HG03159 (cell line): ENCODE measurements around the gene ATAD2B.

Source experiments
- ATAC-seq: cut with Tn5 transposase; IDR thresholded peaks from one replicate; pipeline ENCODE4 v1.9.1; 2021; ENCODE audit warnings: mild to moderate bottlenecking, moderate library complexity; ENCODE audit not compliant: unreplicated experiment

Gene ATAD2B

GRCh38 chr2:23838996-23839395 lies 87.9 kb downstream of the ATAD2B start:
- no peak for ATAC-seq

- no peak for ATAC-seq
These were observed 88.3 kb downstream of the ATAD2B start for GRCh38 chr2:23838581-23838980.

DNA sequence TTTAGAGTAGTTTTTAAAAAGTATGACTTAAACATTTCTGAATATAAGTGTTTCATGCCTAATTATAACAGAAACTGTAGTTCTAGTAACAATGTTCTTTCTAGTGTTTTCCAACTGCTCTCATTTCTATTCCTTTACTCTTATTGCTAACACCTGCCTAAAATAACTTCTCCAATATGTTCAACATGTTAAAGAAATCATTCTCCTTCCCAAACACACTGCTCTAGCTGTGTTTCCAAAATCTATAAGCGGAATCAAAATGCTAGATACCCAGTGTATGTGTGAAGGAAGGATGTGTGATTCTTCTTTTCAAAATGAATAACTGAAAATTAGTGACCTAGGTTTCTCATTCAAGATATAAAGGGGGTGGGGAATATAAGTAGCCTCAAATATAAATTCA lies 89.1 kb downstream of the ATAD2B start:
- ATAC-seq: no peak

DNA sequence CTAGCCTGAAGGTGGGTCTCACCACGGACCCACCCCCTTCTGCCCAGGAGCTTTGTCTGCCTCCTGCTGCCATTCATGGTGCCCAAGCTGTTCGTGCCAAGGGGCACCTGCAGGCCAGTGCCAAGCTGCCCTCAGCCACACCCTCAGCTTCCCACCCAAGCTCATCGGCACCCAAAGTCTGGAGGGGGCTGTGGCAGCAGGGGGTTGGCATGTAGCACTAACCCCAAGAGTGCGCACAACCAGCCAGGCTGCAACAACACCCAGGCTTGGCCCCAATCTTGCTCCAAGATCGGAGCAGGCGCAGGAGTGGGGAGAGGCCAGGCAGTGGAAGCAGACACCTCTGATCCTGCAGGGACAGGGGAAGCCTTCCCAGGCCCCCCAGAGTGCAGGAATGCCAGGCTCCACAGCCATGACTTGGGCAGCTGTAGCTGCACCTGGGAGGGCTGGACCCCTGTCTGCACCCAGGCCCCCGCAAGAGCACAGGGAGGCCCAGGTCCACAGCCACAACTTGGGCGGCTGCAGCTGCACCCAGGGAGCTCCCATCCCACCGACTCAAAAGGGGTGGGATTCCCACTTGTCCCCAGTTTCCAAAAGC lies 89.9 kb downstream of the ATAD2B start:
- ATAC-seq: no peak

- ATAC-seq: no peak
These were observed 90.4 kb downstream of the ATAD2B start for GRCh38 chr2:23836505-23836904.

- no peak for ATAC-seq
These were observed 90.9 kb downstream of the ATAD2B start for GRCh38 chr2:23835988-23836387.

- no peak for ATAC-seq
These were observed 91.5 kb downstream of the ATAD2B start for GRCh38 chr2:23835423-23835822.

DNA sequence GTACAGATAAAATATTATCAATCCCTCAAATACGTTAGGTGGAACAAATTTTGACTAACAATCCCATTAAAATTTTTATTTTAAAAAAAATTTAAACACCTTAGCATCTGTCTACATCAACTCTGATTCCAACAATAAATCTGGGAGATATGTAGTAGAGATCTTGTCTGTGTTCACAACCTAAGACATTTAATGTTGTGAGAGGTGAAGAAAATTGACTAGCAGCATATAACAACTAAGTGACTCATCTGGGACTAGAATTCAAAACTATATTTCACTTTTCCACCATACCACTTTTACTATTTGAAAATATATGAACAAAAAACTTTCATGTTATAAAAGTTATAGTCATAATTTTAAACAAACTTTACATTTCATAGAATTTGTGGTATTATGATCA lies 97.9 kb downstream of the ATAD2B start:
- ATAC-seq: no peak

DNA sequence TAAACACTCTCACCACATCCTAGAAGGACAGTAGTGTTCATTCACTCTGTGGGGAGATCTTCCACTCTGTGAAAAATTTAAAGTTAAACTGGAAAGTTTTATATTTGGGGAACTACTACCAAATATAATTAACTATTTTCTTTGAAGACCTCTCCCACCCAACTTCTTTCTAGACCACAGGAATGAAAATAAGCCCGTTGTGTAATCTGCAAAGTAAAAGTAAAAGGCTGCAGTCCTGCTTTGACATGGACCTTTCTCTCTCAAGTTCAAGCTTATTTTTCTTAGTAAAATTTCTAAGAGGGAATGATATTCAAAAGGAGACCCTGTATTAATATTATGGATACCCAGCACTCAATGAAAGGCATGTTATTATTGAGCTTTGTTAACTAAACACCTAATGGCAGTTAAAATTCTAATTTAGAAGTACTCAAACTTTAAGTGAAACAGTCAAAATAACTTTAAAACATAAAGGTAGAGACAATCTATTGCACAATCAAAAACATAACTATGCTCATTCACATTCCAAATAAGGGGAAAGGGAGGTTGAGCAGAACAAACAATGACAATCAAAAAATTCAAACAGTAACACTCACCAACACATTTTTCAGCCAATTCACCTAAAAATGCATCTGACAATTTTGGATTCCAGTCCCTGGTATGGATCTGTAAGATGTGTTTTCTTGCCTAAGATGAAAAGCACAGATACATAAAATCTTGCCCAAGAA lies 98.5 kb downstream of the ATAD2B start:
- no peak for ATAC-seq

GRCh38 chr2:23827287-23827686 lies 99.6 kb downstream of the ATAD2B start:
- ATAC-seq: no peak

GRCh38 chr2:23826771-23827170 lies 100.2 kb downstream of the ATAD2B start:
- ATAC-seq: no peak

DNA sequence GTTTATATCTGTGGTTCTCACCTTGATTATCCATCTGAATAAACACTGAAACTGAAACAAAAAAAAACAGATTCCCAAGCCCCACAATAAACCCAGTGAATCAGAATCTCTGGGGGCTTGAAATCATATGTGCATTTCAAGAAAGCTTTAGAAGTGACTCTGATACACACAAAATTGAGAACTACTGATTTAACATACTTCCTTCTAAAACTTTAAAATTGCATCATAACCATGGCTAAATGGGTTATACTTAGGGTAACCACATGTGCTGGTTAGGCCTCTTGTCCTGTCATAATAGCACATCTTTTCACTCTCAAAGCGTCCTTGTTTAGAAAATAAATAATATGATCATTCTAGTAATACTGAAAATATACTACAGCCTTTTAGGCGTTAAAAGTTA lies 100.9 kb downstream of the ATAD2B start:
- no peak for ATAC-seq

DNA sequence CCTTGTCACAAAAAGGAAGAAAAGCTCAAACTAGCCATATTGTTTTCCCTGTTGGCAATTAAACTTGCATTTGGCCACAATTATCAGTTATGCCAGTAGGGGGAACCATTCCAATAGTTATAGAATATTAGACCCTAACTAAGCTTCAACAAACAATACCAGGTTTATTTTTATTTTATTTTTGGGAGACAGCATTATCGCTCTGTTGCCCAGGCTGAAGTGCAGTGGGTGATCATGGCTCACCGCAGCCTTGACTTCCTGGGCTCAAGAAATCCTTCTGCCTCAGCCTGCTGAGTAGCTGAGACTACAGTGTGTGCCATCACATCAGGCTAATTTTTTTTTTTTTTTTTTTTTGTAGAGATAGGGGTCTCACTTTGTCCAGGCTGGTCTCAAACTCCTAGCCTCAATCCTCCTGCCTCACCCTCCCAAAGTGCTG lies 102.1 kb downstream of the ATAD2B start:
- no peak for ATAC-seq

- ATAC-seq: no peak
These were observed 103.1 kb downstream of the ATAD2B start for GRCh38 chr2:23823863-23824262.

- no peak for ATAC-seq
These were observed 112.0 kb downstream of the ATAD2B start for GRCh38 chr2:23814963-23815362.

- no peak for ATAC-seq
These were observed 113.5 kb downstream of the ATAD2B start for GRCh38 chr2:23813438-23813837.

DNA sequence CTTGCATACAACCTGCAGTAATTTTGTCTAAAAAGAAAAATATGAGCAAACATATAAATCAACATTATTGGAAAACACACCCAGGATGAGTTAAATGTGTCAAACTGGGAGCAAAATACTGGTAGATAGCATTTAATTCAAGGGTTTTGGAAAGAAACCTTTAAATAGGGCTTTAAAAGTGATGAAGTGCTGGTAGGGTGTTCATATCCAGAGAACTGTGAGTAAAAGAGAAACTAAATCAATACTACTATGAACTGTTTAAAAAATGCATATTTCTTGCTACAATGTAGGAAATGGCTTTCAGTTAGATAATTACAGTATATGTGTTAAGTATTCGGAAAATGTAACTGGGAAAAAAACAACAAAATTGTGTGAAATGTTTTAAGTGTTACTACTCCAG lies 117.8 kb downstream of the ATAD2B start:
- ATAC-seq: no peak

- no peak for ATAC-seq
These were observed 120.2 kb downstream of the ATAD2B start for GRCh38 chr2:23806665-23807249.

DNA sequence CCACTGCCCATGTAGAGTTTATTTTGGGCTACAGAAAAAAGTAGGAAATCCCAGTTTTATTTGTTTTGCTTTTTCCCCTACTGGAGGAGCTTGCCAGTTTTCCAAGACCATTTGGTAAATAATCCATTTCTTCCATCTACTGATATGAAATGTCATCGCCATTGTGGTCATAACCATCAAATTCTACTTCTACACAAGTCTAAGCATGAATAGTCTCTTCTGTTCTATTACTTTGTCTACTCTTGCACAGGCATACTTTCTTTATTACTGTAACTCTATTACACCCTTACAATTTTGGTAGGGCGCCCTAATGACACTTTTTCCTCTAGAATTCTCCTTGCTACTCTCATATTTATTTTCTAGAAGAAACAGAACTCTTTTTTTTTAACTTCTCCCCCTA lies 120.7 kb downstream of the ATAD2B start:
- ATAC-seq: no peak

- ATAC-seq: no peak
These were observed 122.9 kb downstream of the ATAD2B start for GRCh38 chr2:23803965-23804542.

DNA sequence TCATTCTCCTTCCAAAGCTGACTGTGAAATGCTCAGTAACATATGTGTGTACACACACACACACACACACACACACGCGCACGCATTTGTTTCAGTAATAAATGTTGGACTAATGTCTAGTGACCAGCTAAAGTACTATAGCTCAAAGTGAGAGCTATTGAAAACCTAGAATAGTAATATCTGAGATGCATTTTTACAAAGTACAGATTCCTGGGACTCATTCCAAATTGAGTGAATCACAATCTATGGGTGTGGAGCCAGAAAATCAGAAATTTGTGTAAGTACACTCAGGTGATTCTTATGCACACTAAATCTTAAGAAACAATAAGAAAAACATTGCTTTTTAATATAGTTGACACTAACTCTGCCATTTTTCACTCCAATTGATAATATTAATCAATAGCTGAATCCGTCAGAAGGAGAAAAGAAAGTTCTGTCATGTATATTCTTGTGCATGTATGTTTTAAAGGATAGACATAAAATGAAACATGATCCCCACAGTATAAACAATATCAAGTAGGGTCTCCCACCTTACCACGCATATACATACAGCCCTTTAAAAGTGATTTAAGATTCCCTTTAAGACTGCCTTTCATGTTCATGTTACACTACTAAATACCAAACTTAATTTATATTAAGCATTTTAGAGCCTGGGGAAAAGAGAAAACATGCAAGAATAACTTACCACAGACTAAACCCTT lies 123.5 kb downstream of the ATAD2B start:
- no peak for ATAC-seq
